Adrenal gland (tissue), 5 donors: ENCODE results near the gene IQGAP2.

ENCODE experiments used
- POLR2A ChIP-seq, 2 donors: fragments of 450-650 bp; IDR thresholded peaks; one replicate each; pipeline ENCODE4 v1.6.1; 2017; ENCODE audit warnings: antibody characterized with exemption in 2 of 2, mild to moderate bottlenecking in 2 of 2, moderate library complexity in 1 of 2
- TF ChIP-seq, protein P1 (sequence below), 6 experiments: fragments of 450-650 bp in 4 of 6; fragments of 200-600 bp in 2 of 6; sonication (generic) in 1 of 6; IDR thresholded peaks; 1 replicate in 5 of 6; 2 replicates in 1 of 6; pipeline versions ENCODE4 v1.5.1 to v1.8.0; 2016 to 2021; ENCODE audit warnings: antibody characterized with exemption in 6 of 6, mild to moderate bottlenecking in 2 of 6, moderate library complexity in 1 of 6
- donor health status: DM: no; HTN: no; CAD: no.

- peak in 1 of 2 donors; percentile 15 for TF ChIP-seq POLR2A (IDR thresholded peaks at IDR 0.05)
- TF ChIP-seq, protein P1, sequence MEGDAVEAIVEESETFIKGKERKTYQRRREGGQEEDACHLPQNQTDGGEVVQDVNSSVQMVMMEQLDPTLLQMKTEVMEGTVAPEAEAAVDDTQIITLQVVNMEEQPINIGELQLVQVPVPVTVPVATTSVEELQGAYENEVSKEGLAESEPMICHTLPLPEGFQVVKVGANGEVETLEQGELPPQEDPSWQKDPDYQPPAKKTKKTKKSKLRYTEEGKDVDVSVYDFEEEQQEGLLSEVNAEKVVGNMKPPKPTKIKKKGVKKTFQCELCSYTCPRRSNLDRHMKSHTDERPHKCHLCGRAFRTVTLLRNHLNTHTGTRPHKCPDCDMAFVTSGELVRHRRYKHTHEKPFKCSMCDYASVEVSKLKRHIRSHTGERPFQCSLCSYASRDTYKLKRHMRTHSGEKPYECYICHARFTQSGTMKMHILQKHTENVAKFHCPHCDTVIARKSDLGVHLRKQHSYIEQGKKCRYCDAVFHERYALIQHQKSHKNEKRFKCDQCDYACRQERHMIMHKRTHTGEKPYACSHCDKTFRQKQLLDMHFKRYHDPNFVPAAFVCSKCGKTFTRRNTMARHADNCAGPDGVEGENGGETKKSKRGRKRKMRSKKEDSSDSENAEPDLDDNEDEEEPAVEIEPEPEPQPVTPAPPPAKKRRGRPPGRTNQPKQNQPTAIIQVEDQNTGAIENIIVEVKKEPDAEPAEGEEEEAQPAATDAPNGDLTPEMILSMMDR (IDR thresholded peaks at IDR 0.05) = no peak
Observed at GRCh38 chr5:76724871-76725270, 321.8 kb downstream of the IQGAP2 start.
